GM23338 (cell line): ENCODE measurements around the gene ZNF106. TPM values are rescaled to one million over a fixed set of nuclear protein-coding genes. Genes with fewer than 3 reads are reported as not detected.

Experiments used
- ATAC-seq: fragments of 200-7000 bp; cut with Tn5 transposase; 3 replicates; pipeline ENCODE4 v1.9.1; 2020
- DNase-seq: peaks from one replicate; pipeline ENCODE4 v3.0.0-alpha.2; 2015; ENCODE audit warnings: low spot score
- H2AFZ ChIP-seq: fragments of 200-600 bp; sonication (generic); 2 replicates; pipeline ENCODE4 v1.8.0; 2016; ENCODE audit warnings: antibody characterized with exemption, mild to moderate bottlenecking, moderate library complexity
- H3F3A ChIP-seq: fragments of 200-600 bp; sonication (generic); replicated peaks from 2 replicates; pipeline ENCODE4 v1.8.0; 2017; ENCODE audit warnings: antibody characterized with exemption, mixed run types, low read depth
- H3K27ac ChIP-seq: fragments of 200-600 bp; sonication (generic); 2 replicates; pipeline ENCODE4 v1.6.1; 2016; ENCODE audit warnings: low read depth
- H3K27me3 ChIP-seq: fragments of 200-600 bp; sonication (generic); 2 replicates; pipeline ENCODE4 v1.8.0; 2016; ENCODE audit warnings: mild to moderate bottlenecking, mixed run types, moderate library complexity; ENCODE audit not compliant: insufficient read depth
- H3K36me3 ChIP-seq: fragments of 200-600 bp; sonication (generic); 2 replicates; pipeline ENCODE4 v1.8.0; 2016; ENCODE audit warnings: mild to moderate bottlenecking; ENCODE audit not compliant: insufficient read depth
- H3K4me1 ChIP-seq: fragments of 200-600 bp; sonication (generic); 2 replicates; pipeline ENCODE4 v1.8.0; 2016; ENCODE audit warnings: mild to moderate bottlenecking, moderate library complexity; ENCODE audit not compliant: insufficient read depth
- H3K4me2 ChIP-seq: fragments of 200-600 bp; sonication (generic); 2 replicates; pipeline ENCODE4 v1.7.1; 2017; ENCODE audit warnings: mixed run types
- H3K4me3 ChIP-seq: fragments of 200-600 bp; sonication (generic); 2 replicates; pipeline ENCODE4 v1.6.1; 2016; ENCODE audit warnings: mixed run types
- H3K79me2 ChIP-seq: fragments of 200-600 bp; sonication (generic); replicated peaks from 2 replicates; pipeline ENCODE4 v1.8.0; 2017; ENCODE audit warnings: mild to moderate bottlenecking; ENCODE audit not compliant: insufficient read depth
- H3K9me2 ChIP-seq: fragments of 200-600 bp; sonication (generic); 2 replicates; pipeline ENCODE4 v1.8.0; 2017; ENCODE audit not compliant: insufficient read depth
- H4K20me1 ChIP-seq: fragments of 200-600 bp; sonication (generic); replicated peaks from 2 replicates; pipeline ENCODE4 v1.8.0; 2017; ENCODE audit warnings: mild to moderate bottlenecking; ENCODE audit not compliant: insufficient read depth
- H3K27ac Mint-ChIP-seq: 2 replicates; pipeline ENCODE4 v1.8.0; 2020; ENCODE audit warnings: inconsistent platforms, mild to moderate bottlenecking, moderate library complexity, mixed read lengths
- H3K27me3 Mint-ChIP-seq: 3 replicates; pipeline ENCODE4 v1.8.0; 2022; ENCODE audit warnings: low read depth, mild to moderate bottlenecking, moderate library complexity, mixed read lengths, inconsistent platforms; ENCODE audit not compliant: insufficient read depth, poor library complexity
- H3K36me3 Mint-ChIP-seq: 3 replicates; pipeline ENCODE4 v1.8.0; 2021; ENCODE audit warnings: low read depth, mild to moderate bottlenecking, inconsistent platforms, moderate library complexity, mixed read lengths
- H3K4me1 Mint-ChIP-seq: 3 replicates; pipeline ENCODE4 v1.8.0; 2020; ENCODE audit warnings: mild to moderate bottlenecking, inconsistent platforms, mixed read lengths
- H3K4me3 Mint-ChIP-seq: 3 replicates; pipeline ENCODE4 v1.8.0; 2021; ENCODE audit warnings: moderate library complexity, mild to moderate bottlenecking, inconsistent platforms, mixed read lengths
- H3K9me3 Mint-ChIP-seq: 3 replicates; pipeline ENCODE4 v1.8.0; 2020; ENCODE audit warnings: moderate library complexity, mild to moderate bottlenecking, inconsistent platforms, mixed read lengths
- CREB1 ChIP-seq: fragments of 250-450 bp; sonication (Bioruptor Pico); IDR thresholded peaks from 2 replicates; pipeline ENCODE4 v1.5.0; 2020; ENCODE audit warnings: low read depth, mild to moderate bottlenecking, moderate library complexity
- CTCF ChIP-seq, 2 experiments: fragments of 200-600 bp in 1 of 2; sonication (generic) in 1 of 2; conservative IDR thresholded peaks; 2 replicates each; pipeline versions ENCODE4 v1.5.1 to v1.6.1; 2016 to 2017; ENCODE audit warnings: antibody characterized with exemption in 2 of 2, low read depth in 2 of 2, mild to moderate bottlenecking in 2 of 2, moderate library complexity in 1 of 2
- EZH2 ChIP-seq: fragments of 200-600 bp; sonication (generic); IDR thresholded peaks from one replicate; pipeline ENCODE4 v1.8.0; 2017; ENCODE audit warnings: antibody characterized with exemption, mild to moderate bottlenecking, low read depth; ENCODE audit not compliant: unreplicated experiment
- EZH2phosphoT487 ChIP-seq: fragments of 200-600 bp; sonication (generic); IDR thresholded peaks from one replicate; pipeline ENCODE4 v1.8.1; 2018; ENCODE audit warnings: antibody characterized with exemption; ENCODE audit not compliant: unreplicated experiment
- JUNB ChIP-seq: IDR thresholded peaks from one replicate; pipeline ENCODE4 v1.6.1; 2016; ENCODE audit warnings: antibody characterized with exemption; ENCODE audit not compliant: unreplicated experiment
- NANOG ChIP-seq: IDR thresholded peaks from 2 replicates; pipeline ENCODE4 v1.6.1; 2016; ENCODE audit warnings: antibody characterized with exemption, borderline replicate concordance
- POLR2AphosphoS5 ChIP-seq: IDR thresholded peaks from 2 replicates; pipeline ENCODE4 v1.6.1; 2016; ENCODE audit warnings: antibody characterized with exemption, low read depth
- STAT1 ChIP-seq: IDR thresholded peaks from one replicate; pipeline ENCODE4 v1.6.1; 2016; ENCODE audit warnings: antibody characterized with exemption; ENCODE audit not compliant: unreplicated experiment
- ZNF114 ChIP-seq: fragments of 250-450 bp; sonication (Bioruptor Pico); IDR thresholded peaks from 2 replicates; pipeline ENCODE4 v1.5.0; 2020; ENCODE audit warnings: mild to moderate bottlenecking, moderate library complexity
- ZNF331 ChIP-seq: fragments of 250-450 bp; sonication (Bioruptor Pico); IDR thresholded peaks from 2 replicates; pipeline ENCODE4 v1.5.0; 2020; ENCODE audit warnings: low read depth, mild to moderate bottlenecking, moderate library complexity
- ZNF462 ChIP-seq: fragments of 250-450 bp; sonication (Bioruptor Pico); IDR thresholded peaks from 2 replicates; pipeline ENCODE4 v1.5.0; 2020; ENCODE audit warnings: mild to moderate bottlenecking, moderate library complexity
- polyA plus RNA-seq: library from polyadenylated mRNA; unstranded; fragments of >200 nt; fragmentation: Nextera tagmentation; extraction: Ambion mirVana; gene quantifications from 2 replicates; pipeline ENCODE4 v1.2.1, GENCODE V29; 2016
- total RNA-seq: library from RNA; depleted of rRNA; stranded (reverse); fragments of >200 nt; shearing (Covaris generic); gene quantifications from 2 replicates; pipeline ENCODE4 v1.2.3, GENCODE V29; 2014
- TF ChIP-seq, protein P1 (sequence below): IDR thresholded peaks from 2 replicates; pipeline ENCODE4 v1.6.1; 2016; ENCODE audit warnings: antibody characterized with exemption
- TF ChIP-seq, protein P2 (sequence below): IDR thresholded peaks from one replicate; pipeline ENCODE4 v1.6.1; 2018; ENCODE audit warnings: antibody characterized with exemption; ENCODE audit not compliant: unreplicated experiment

The ZNF106 gene
- total and polyA plus RNA-seq, 2 experiments from 2014 or later, result 48.0 to 53.7 TPM

- peaks cover 23% of the 10 kb centered on the region for H3K4me1 ChIP-seq
- Mint-ChIP-seq H3K4me3 (no peak overlapping the region), H3K27ac (no peak overlapping the region)
These were observed 2.7 kb upstream of the ZNF106 start for GRCh38 chr15:42493679-42494078.

More at GRCh38 chr15:42493679-42494078, 2.7 kb upstream of the ZNF106 start:
- peaks cover 20% of the 10 kb centered on the region for H3K4me1 Mint-ChIP-seq
- Histone ChIP-seq H3F3A (no peaks in the 10 kb centered on the region), H3K27me3 (no peaks in the 10 kb centered on the region), H3K4me2 (no peak overlapping the region), H3K36me3 (no peaks in the 10 kb centered on the region), H4K20me1 (0 out of 2 replicates have a peak, but pooled peaks cover 3% of the 10 kb centered on the region), H2AFZ (no peak overlapping the region), H3K27ac (no peak overlapping the region), H3K79me2 (peaks cover 40% of the 10 kb centered on the region), H3K9me2 (no peaks in the 10 kb centered on the region), H3K4me3 (no peak overlapping the region)
- ATAC-seq (no peak), DNase-seq (no peak)
- H3K27me3 Mint-ChIP-seq, result peaks cover 18% of the 10 kb centered on the region
- H3K36me3 Mint-ChIP-seq, result peaks cover 2% of the 10 kb centered on the region; the same call in 1 of the 3 replicates
- no peak for TF ChIP-seq ZNF331 (CRISPR knock-in tag)
- TF ChIP-seq JUNB, result no peak
- TF ChIP-seq, protein P1, sequence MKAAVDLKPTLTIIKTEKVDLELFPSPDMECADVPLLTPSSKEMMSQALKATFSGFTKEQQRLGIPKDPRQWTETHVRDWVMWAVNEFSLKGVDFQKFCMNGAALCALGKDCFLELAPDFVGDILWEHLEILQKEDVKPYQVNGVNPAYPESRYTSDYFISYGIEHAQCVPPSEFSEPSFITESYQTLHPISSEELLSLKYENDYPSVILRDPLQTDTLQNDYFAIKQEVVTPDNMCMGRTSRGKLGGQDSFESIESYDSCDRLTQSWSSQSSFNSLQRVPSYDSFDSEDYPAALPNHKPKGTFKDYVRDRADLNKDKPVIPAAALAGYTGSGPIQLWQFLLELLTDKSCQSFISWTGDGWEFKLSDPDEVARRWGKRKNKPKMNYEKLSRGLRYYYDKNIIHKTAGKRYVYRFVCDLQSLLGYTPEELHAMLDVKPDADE, result no peak
- TF ChIP-seq CREB1 (CRISPR knock-in tag), result no peak
- no peak for TF ChIP-seq ZNF462 (CRISPR knock-in tag)
- TF ChIP-seq EZH2, result no peak
- TF ChIP-seq EZH2phosphoT487, result no peak
- TF ChIP-seq STAT1, result no peak
- no peak for TF ChIP-seq NANOG
- no peak for TF ChIP-seq ZNF114
- no peak for TF ChIP-seq POLR2AphosphoS5
- TF ChIP-seq, protein P2, sequence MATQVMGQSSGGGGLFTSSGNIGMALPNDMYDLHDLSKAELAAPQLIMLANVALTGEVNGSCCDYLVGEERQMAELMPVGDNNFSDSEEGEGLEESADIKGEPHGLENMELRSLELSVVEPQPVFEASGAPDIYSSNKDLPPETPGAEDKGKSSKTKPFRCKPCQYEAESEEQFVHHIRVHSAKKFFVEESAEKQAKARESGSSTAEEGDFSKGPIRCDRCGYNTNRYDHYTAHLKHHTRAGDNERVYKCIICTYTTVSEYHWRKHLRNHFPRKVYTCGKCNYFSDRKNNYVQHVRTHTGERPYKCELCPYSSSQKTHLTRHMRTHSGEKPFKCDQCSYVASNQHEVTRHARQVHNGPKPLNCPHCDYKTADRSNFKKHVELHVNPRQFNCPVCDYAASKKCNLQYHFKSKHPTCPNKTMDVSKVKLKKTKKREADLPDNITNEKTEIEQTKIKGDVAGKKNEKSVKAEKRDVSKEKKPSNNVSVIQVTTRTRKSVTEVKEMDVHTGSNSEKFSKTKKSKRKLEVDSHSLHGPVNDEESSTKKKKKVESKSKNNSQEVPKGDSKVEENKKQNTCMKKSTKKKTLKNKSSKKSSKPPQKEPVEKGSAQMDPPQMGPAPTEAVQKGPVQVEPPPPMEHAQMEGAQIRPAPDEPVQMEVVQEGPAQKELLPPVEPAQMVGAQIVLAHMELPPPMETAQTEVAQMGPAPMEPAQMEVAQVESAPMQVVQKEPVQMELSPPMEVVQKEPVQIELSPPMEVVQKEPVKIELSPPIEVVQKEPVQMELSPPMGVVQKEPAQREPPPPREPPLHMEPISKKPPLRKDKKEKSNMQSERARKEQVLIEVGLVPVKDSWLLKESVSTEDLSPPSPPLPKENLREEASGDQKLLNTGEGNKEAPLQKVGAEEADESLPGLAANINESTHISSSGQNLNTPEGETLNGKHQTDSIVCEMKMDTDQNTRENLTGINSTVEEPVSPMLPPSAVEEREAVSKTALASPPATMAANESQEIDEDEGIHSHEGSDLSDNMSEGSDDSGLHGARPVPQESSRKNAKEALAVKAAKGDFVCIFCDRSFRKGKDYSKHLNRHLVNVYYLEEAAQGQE, result no peak
- TF ChIP-seq CTCF (conservative IDR thresholded peaks at IDR 0.05; ENCODE audit: low read depth in 2 of 2), result no peak
- H3K9me3 Mint-ChIP-seq, result no peaks in the 10 kb centered on the region
